HG02970 (cell line): ENCODE data around the gene NKIRAS2.
A peak's percentile ranks its signal among the peaks of the same experiment; 100 is the strongest.

ENCODE experiments used
- ATAC-seq: cut with Tn5 transposase; IDR thresholded peaks from one replicate; pipeline ENCODE4 v1.9.1; 2021; ENCODE audit warnings: mild to moderate bottlenecking, moderate library complexity, moderate number of reproducible peaks; ENCODE audit not compliant: unreplicated experiment, low FRiP score

Gene NKIRAS2

GRCh38 chr17:42019509-42020404 is at the start of gene NKIRAS2:
NKIRAS2 (plus strand) TSS chr17:42020090; CDS start chr17:42021578, 1,488 bp downstream.
- ATAC-seq: peak; percentile 47

- ATAC-seq: no peak
Measured at GRCh38 chr17:41970901-41971331, 49.0 kb upstream of the NKIRAS2 start.

GRCh38 chr17:41971721-41972523 is 48.0 kb upstream of the NKIRAS2 start:
- no peak for ATAC-seq

GRCh38 chr17:41972571-41973407 is 47.1 kb upstream of the NKIRAS2 start:
- no peak for ATAC-seq

GRCh38 chr17:41973408-41973811 is 46.5 kb upstream of the NKIRAS2 start:
- ATAC-seq: no peak

GRCh38 chr17:41974031-41974430 is 45.9 kb upstream of the NKIRAS2 start:
- ATAC-seq: no peak

- ATAC-seq: no peak
Measured at GRCh38 chr17:41974658-41975057, 45.2 kb upstream of the NKIRAS2 start.

GRCh38 chr17:41975099-41976083 is 44.5 kb upstream of the NKIRAS2 start:
- ATAC-seq: no peak

GRCh38 chr17:41976142-41976768 is 43.6 kb upstream of the NKIRAS2 start:
- ATAC-seq: no peak

- ATAC-seq: no peak
Measured at GRCh38 chr17:41977991-41978390, 41.9 kb upstream of the NKIRAS2 start.

GRCh38 chr17:41982026-41982760 is 37.7 kb upstream of the NKIRAS2 start:
- no peak for ATAC-seq

GRCh38 chr17:41984454-41984853 is 35.4 kb upstream of the NKIRAS2 start:
- no peak for ATAC-seq

- ATAC-seq: no peak
Measured at GRCh38 chr17:41985919-41986318, 34.0 kb upstream of the NKIRAS2 start.

- no peak for ATAC-seq
Measured at GRCh38 chr17:41986634-41987033, 33.3 kb upstream of the NKIRAS2 start.

GRCh38 chr17:41987642-41988041 is 32.2 kb upstream of the NKIRAS2 start:
- no peak for ATAC-seq

- no peak for ATAC-seq
Measured at GRCh38 chr17:41988418-41988817, 31.5 kb upstream of the NKIRAS2 start.

GRCh38 chr17:41989702-41990419 is 30.0 kb upstream of the NKIRAS2 start:
- no peak for ATAC-seq

GRCh38 chr17:41992576-41992975 is 27.3 kb upstream of the NKIRAS2 start:
- no peak for ATAC-seq
